NK-92 treated with Interleukin-12 subunit alpha and Interleukin-12 subunit beta, amount 100 ng/mL, for 24 hours (cell line): ENCODE results near the gene MYEF2.

Experiments
- DNase-seq: peaks from one replicate; lab custom pipeline; 2025; lab: John Stamatoyannopoulos, UW

Gene MYEF2, protein sequence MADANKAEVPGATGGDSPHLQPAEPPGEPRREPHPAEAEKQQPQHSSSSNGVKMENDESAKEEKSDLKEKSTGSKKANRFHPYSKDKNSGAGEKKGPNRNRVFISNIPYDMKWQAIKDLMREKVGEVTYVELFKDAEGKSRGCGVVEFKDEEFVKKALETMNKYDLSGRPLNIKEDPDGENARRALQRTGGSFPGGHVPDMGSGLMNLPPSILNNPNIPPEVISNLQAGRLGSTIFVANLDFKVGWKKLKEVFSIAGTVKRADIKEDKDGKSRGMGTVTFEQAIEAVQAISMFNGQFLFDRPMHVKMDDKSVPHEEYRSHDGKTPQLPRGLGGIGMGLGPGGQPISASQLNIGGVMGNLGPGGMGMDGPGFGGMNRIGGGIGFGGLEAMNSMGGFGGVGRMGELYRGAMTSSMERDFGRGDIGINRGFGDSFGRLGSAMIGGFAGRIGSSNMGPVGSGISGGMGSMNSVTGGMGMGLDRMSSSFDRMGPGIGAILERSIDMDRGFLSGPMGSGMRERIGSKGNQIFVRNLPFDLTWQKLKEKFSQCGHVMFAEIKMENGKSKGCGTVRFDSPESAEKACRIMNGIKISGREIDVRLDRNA

GRCh38 chr15:48177766-48178647 is at the start of gene MYEF2:
Gene MYEF2 (minus strand): TSS chr15:48178295. CDS start chr15:48178237, 58 bp downstream.
- no peak for DNase-seq

GRCh38 chr15:48225771-48226170 is 47.7 kb upstream of the MYEF2 start:
- no peak for DNase-seq

DNA sequence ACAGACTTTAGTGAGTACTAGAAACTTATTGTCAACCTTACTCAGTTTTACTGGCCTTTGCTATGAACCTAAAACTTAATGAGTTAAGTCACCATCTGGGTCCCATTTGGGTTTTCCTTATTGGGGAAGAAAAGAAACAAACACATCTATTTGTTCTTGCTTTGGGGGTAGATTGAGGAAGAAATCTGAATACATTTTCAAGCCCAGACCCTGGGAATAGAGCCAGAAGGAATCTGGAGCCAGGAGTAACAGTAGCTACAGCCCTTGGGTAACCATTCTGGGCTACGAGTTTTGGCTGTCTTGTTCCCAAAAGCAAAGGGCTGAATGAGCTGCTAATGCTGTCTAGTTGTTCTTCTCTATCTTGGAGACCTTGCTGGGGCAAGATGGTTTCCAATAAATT is 44.5 kb upstream of the MYEF2 start:
- no peak for DNase-seq

DNA sequence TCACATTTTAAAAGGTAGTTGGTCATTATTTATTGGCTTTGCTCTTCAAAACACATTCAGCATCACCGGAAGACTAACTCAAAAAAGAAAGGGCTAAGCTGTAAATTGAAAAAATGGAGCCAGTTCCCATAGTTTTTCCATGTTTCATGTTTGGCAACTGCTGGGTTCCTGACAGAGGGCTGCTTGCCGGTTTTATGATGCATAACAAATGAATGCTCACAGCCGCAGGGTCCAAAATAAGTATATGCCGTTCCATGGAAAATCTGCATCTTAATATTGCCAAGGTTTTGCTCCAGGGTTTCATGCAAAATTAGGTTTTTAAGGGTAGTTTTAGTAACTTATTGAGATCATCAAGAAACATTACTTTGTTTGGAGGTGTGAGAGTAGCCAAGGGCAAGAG is 43.8 kb upstream of the MYEF2 start:
- no peak for DNase-seq

DNA sequence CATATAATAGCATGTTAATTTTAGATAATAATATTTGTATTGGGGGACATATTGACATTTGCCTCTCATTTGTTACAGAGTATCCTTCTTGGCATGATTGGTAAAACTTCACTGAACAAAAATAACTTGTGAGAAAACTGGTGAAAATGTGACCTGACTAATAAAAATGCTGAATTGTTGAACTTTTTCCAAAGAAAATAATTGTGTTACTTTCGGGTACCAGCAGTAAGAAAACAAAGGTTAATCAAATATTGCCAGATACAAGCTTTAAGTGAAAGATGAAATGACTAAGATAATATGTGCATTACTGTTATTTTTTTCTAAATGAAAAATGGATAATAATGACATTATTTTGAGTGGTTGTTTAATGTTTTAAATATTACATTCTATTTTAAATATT is 43.2 kb upstream of the MYEF2 start:
- DNase-seq: no peak

DNA sequence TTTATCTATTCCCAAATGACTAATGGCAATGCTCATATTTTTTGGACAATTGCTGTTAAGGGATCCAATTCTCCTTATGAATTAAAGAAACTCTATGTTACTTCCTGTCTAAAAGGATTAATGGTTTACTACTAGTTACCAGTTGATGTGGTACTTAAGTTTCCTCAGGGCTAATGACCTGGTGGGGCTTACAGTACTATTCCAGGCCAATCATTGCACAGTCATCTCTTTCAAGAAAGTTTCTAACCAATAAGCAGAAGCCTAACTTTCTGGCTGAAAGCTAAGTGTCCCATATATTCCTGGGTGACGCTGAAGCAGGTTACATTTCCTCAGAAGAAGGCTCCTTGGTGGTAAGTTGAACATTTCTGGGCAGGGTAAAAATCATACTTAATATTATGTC is 27.9 kb upstream of the MYEF2 start, which contains the start of gene SLC12A1:
TSS of gene SLC12A1 (plus strand) at position 322 of the 400 bp plus-strand sequence. CDS start 1,418 bp downstream, outside the sequence.
- DNase-seq: no peak

GRCh38 chr15:48202068-48202467 is 24.0 kb upstream of the MYEF2 start:
- DNase-seq: no peak

GRCh38 chr15:48191574-48192225 is 13.6 kb upstream of the MYEF2 start, which contains the start of gene CTXN2:
Gene CTXN2 (plus strand): TSS chr15:48191665. CDS start chr15:48201301, 9,636 bp downstream.
- no peak for DNase-seq

DNA sequence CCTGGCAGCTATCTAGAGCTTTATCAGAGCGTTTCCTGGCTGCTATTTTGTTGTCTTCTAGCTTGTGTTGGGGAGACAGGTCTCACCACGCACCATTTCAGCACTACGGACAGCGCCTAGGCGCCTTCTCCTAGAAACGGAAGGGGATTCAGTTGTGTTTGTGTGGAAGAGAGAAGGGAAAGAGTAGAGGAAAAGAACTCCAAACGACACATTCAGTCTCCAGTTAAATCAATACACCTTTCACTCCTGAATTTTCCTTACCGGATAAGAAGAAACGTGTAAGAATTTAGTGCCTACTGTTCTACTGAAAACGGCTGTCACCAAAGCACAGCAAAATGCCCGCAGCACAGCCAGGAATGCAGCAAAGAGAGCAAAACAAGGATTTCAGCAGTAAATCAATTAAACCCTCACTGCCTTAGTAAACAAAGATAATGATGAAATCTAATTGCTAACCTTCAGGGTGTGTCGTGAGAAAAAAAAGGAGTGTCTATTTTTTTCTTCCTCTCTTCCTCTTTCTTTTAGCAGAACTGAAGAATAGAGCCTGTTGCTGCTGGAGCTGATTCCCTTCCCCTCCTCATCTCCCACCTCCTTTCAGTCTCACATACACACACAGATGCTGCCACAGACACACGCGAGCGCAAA is 13.0 kb upstream of the MYEF2 start:
- no peak for DNase-seq

DNA sequence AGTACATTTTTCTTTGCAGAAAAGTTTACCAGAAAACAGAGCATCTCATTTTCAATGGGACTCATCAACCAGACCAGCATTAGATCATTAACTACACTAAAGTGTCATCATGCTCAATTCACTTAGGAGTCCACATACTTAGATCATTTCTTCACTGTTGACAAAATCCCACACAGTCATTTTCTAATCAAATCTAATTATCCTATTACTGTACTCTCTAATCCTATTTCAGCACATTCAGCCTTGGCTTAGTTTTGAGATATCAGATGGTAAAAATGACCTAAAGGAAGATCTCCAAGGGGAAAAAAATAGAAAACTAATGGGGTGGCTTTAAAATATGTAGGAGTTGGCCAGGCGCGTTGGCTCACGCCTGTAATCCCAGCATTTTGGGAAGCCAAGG is 8.2 kb upstream of the MYEF2 start:
- no peak for DNase-seq

- DNase-seq: no peak
Observed at GRCh38 chr15:48185529-48185928, 7.4 kb upstream of the MYEF2 start.

- DNase-seq: no peak
Observed at GRCh38 chr15:48182749-48183148, 4.7 kb upstream of the MYEF2 start.

DNA sequence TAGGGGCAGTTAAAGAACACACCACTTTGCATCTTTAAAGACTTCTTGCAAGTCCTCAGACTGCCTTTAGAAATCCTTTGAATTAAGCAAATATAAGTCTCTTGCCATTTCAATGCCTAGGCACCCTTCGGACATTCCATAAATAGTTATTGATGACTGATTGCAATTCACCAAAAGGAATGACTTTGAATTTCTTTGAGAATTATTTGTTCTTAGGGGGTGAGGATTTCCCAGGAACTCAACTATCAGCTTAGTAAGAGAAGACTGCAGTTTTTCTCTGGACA is 495 bp upstream of the MYEF2 start:
- DNase-seq: no peak

GRCh38 chr15:48177383-48177765 is 721 bp downstream of the MYEF2 start:
- no peak for DNase-seq

GRCh38 chr15:48176957-48177356 is 1.1 kb downstream of the MYEF2 start:
- DNase-seq: no peak

DNA sequence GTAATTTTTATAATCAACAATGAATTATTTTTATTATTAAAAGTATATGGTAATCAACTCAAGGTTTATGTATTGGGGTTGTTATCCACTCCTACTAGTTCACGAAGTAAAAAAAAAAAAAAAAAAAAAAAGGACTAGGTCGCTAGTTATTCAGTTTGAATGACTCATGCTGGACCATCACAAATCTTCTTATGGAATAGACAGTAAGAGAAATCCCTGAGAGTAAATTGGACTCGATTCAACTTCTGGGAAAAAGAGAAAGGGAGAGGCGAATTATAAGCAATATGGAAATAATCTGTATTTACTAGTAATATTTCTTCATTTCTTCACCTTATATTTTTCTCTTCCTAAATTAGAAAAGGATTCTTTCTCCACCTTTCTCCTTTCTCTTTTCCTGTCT is 2.0 kb downstream of the MYEF2 start:
- DNase-seq: no peak

DNA sequence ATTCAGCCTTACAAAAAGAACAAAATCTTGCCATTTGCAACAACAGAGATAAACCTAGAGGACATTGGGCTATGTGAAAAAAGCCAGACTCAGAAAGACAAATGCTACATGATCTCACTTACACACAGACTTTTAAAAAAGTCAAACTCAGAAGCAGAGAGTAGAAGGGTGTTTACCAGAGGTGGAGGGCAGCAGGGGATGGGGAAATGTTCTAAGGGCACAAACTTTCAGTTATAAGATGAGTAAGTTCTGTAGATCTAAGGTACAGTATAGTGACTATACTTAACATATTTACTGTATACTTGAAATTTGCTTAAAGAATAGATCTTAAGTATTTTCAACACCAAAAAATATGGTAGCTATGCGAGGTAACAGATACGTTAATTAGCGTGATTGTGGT is 3.0 kb downstream of the MYEF2 start:
- DNase-seq: no peak

DNA sequence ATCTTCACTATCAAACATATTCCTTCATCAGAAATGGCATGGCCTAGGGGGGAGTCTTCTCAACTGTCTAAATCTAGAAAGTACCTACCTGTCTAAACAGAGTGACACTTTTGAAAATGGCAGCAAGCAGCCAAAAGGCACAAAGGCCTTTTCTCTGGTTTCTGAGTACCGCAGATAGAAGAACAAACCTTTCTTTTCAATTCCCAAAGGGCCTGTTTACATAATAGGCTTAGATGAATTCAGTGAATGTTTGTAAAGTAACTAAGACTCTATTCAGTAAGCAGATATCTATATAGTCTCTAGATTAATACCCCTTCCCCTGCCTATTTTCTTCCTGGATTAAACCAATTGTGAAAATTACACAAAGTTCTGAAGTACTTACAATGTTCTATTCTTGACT is 7.1 kb downstream of the MYEF2 start:
- no peak for DNase-seq

DNA sequence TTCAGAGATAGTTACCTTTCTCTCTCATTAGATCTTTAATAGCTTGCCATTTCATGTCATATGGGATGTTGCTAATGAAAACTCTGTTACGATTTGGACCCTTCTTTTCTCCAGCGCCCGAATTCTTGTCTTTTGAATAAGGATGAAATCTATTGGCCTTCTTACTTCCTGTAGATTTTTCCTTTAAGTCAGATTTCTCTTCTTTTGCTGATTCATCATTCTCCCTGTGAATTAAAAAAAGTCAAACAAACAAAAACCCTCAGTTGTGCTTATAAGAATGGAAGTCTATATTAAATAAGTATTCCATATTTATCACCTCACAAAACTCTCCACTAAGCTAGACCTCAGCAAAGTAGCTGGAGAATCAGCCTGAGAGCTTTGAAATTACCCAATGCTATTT is 9.5 kb downstream of the MYEF2 start:
- DNase-seq: no peak

- DNase-seq: no peak
Observed at GRCh38 chr15:48153526-48153925, 24.6 kb downstream of the MYEF2 start.

DNA sequence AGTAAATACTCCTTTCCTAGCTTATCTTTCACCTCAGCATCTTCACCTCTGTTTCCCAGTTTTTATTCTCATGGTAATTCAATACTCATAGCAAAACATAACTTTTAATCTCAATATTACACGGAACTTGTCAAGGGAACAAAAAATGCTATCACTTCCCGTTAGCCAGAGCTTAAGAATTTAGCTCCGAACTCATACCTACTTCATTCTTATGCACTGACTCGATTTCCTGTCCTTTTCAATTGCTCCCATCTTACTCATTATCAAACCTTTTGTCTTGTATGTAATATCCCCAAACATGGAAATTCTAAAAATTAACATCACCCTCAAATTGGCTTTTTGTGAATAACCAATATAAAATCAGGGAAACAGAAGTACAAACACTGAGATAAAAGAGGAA is 28.2 kb downstream of the MYEF2 start:
- no peak for DNase-seq

GRCh38 chr15:48147358-48147757 is 30.7 kb downstream of the MYEF2 start:
- DNase-seq: no peak
